K562 (cell line): ENCODE measurements around the gene ANO8. TPM values are rescaled to one million over a fixed set of nuclear protein-coding genes. Genes with fewer than 3 reads are reported as not detected.

Experiments used
- ATAC-seq: fragments of 200-7000 bp; cut with Tn5 transposase; 3 replicates; pipeline ENCODE4 v1.9.1; 2020; ENCODE audit warnings: moderate library complexity
- BruUV-seq: library from RNA; stranded (reverse); fragments of 400-500 nt; replicated peaks from 2 replicates; lab custom pipeline; 2021; lab: Mats Ljungman, UMichigan
- CTCF ChIA-PET: fragments of 300-600 bp; formaldehyde crosslinking; extraction: SDS; loops from one replicate; lab custom pipeline; 2021; ENCODE audit warnings: low intra/inter-chr PET ratio; lab: Yijun Ruan, JAX
- POLR2A ChIA-PET: fragments of 300-600, 350-650 bp; sonication (Branson Sonifier 250); formaldehyde crosslinking; extraction: SDS; loops from one replicate; lab custom pipeline; 2021; ENCODE audit warnings: antibody characterized with exemption, inconsistent platforms; lab: Yijun Ruan, JAX
- DNase-seq, 4 experiments: peaks; one replicate each; pipeline versions ENCODE4 v3.0.0 to v3.0.0-alpha.2; 2011 to 2018; ENCODE audit warnings: low spot score in 3 of 4, mixed read lengths in 3 of 4; ENCODE audit errors: extremely low read depth in 1 of 4
- FAIRE-seq: peaks from 2 replicates; lab custom pipeline; 2011; peaks lifted over from hg19 to GRCh38; lab: Jason Lieb, UNC
- H2AFZ ChIP-seq: 2 replicates; pipeline ENCODE4 v1.6.0; 2011; ENCODE audit warnings: low read depth, low read length, control low read depth, inconsistent platforms
- H3K27ac ChIP-seq: fragments of 200-600 bp; 3 replicates; pipeline ENCODE4 v1.8.0; 2011; ENCODE audit warnings: low read depth, mild to moderate bottlenecking, control low read depth, inconsistent platforms, low read length, moderate library complexity, mixed read lengths; ENCODE audit errors: extremely low read depth
- H3K27me3 ChIP-seq, 2 experiments: fragments of 300-600 bp in 1 of 2; 2 replicates in 1 of 2; 3 replicates in 1 of 2; pipeline versions ENCODE4 v1.6.0 to v1.8.0; 2011; ENCODE audit warnings: inconsistent platforms in 2 of 2, low read length in 2 of 2, mild to moderate bottlenecking in 1 of 2, mixed read lengths in 1 of 2, moderate library complexity in 1 of 2; ENCODE audit not compliant: control insufficient read depth in 2 of 2, insufficient read depth in 2 of 2
- H3K36me3 ChIP-seq: fragments of 300-600 bp; 3 replicates; pipeline ENCODE4 v1.8.0; 2011; ENCODE audit warnings: mild to moderate bottlenecking, low read length, inconsistent platforms; ENCODE audit not compliant: control insufficient read depth, insufficient read depth
- H3K4me1 ChIP-seq, 2 experiments: fragments of 200-600 bp in 1 of 2; replicated peaks in 1 of 2; 2 replicates in 1 of 2; 3 replicates in 1 of 2; pipeline versions ENCODE4 v1.5.1 to v1.8.0; 2011; ENCODE audit warnings: inconsistent platforms in 2 of 2, low read length in 2 of 2, mild to moderate bottlenecking in 1 of 2, mixed read lengths in 1 of 2, moderate library complexity in 1 of 2; ENCODE audit not compliant: control insufficient read depth in 2 of 2, insufficient read depth in 2 of 2
- H3K4me2 ChIP-seq: 2 replicates; pipeline ENCODE4 v1.6.1; 2011; ENCODE audit warnings: low read length, control low read depth, inconsistent platforms, mixed read lengths; ENCODE audit not compliant: insufficient read depth
- H3K4me3 ChIP-seq: fragments of 200-600 bp; sonication (generic), shearing (Covaris generic); 2 replicates; pipeline ENCODE4 v1.5.1; 2016; ENCODE audit warnings: control low read depth, inconsistent platforms
- H3K79me2 ChIP-seq: fragments of 200-600 bp; 3 replicates; pipeline ENCODE4 v1.8.0; 2011; ENCODE audit warnings: low read length, inconsistent platforms; ENCODE audit not compliant: control insufficient read depth, insufficient read depth
- H3K9ac ChIP-seq, 2 experiments: 2 replicates each; pipeline versions ENCODE4 v1.6.0 to v1.6.1; 2011; ENCODE audit warnings: low read depth in 2 of 2, low read length in 2 of 2, control low read depth in 1 of 2, inconsistent platforms in 1 of 2, mild to moderate bottlenecking in 1 of 2, mixed read lengths in 1 of 2; ENCODE audit not compliant: insufficient read depth in 1 of 2
- H3K9me1 ChIP-seq: one replicate; pipeline ENCODE4 v1.6.0; 2011; ENCODE audit warnings: inconsistent platforms, mild to moderate bottlenecking, low read length, moderate library complexity; ENCODE audit not compliant: control insufficient read depth, insufficient read depth
- H3K9me3 ChIP-seq: replicated peaks from 2 replicates; pipeline ENCODE4 v1.5.1; 2011; ENCODE audit warnings: low read depth, low read length, inconsistent platforms; ENCODE audit not compliant: control insufficient read depth, insufficient read depth
- H4K20me1 ChIP-seq: replicated peaks from 2 replicates; pipeline ENCODE4 v1.6.1; 2011; ENCODE audit warnings: low read length, inconsistent platforms, mixed read lengths; ENCODE audit not compliant: control insufficient read depth, insufficient read depth
- BRD4 ChIP-seq: fragments of 200-600 bp; sonication (generic); IDR thresholded peaks from 2 replicates; pipeline ENCODE4 v1.6.1; 2017; ENCODE audit warnings: inconsistent platforms
- FOXP1 ChIP-seq: sonication (generic); formaldehyde crosslinking; IDR thresholded peaks from 2 replicates; pipeline ENCODE4 v1.8.0; 2022; ENCODE audit warnings: mild to moderate bottlenecking, missing genetic modification reagents
- SOX6 ChIP-seq: fragments of 450-650 bp; IDR thresholded peaks from 2 replicates; pipeline ENCODE4 v1.6.1; 2014; ENCODE audit warnings: mild to moderate bottlenecking
- ZBTB7A ChIP-seq: IDR thresholded peaks from 2 replicates; pipeline ENCODE4 v1.6.1; 2011; ENCODE audit warnings: low read depth, mild to moderate bottlenecking, low read length, moderate library complexity, borderline replicate concordance; ENCODE audit not compliant: control insufficient read depth
- ZNF165 ChIP-seq: fragments of 250-450 bp; sonication (Bioruptor Pico); IDR thresholded peaks from 2 replicates; pipeline ENCODE4 v1.4.0; 2020; ENCODE audit warnings: borderline replicate concordance
- ZNF436 ChIP-seq: fragments of 250-450, 450-650 bp; sonication (Bioruptor Pico); formaldehyde crosslinking; IDR thresholded peaks from 2 replicates; pipeline ENCODE4 v1.7.0; 2020; ENCODE audit warnings: mild to moderate bottlenecking
- WGBS: fragments of 100-300 bp; shearing (Covaris generic); methylation state at CpG from one replicate; pipeline ENCODE4 v1.1.6; 2016; ENCODE audit warnings: low coverage, mixed read lengths; ENCODE audit not compliant: insufficient coverage; ENCODE audit errors: missing lambda C conversion rate; 5-methylcytosine and 5-hydroxymethylcytosine counted together
- in situ Hi-C: fragments of 300-500 bp; cut with MboI; formaldehyde crosslinking; loops from 4 replicates; pipeline ENCODE4 v1.15.0; 2018; ENCODE audit warnings: inconsistent platforms, mixed read lengths
- intact Hi-C: fragments of 100-400 bp; cut with micrococcal nuclease; formaldehyde crosslinking; loops from 2 replicates; pipeline ENCODE4 v1.14.2; 2022
- polyA plus RNA-seq, 8 experiments: library from polyadenylated mRNA; depleted of rRNA in 4 of 8; stranded (reverse) in 5 of 8; unstranded in 3 of 8; fragments of >200 nt; fragmentation: Nextera tagmentation in 2 of 8; fragmentation: Illumina TruSeq in 1 of 8; extraction: Ambion mirVana in 2 of 8; extraction: Trizol in 1 of 8; gene quantifications; 2 replicates each; pipeline versions ENCODE4 v1.2.1 to v1.2.3, GENCODE V29; 2011 to 2014; ENCODE audit warnings: inconsistent platforms in 1 of 8, missing spikeins in 1 of 8
- total RNA-seq, 7 experiments: library from RNA; depleted of rRNA in 6 of 7; stranded (reverse); fragments of >200 nt in 6 of 7; fragmentation: Illumina TruSeq in 2 of 7; extraction: Trizol in 2 of 7; gene quantifications; 2 replicates each; pipeline versions ENCODE4 v1.2.1 to v1.2.3, GENCODE V29; 2011 to 2021; ENCODE audit warnings: low replicate concordance in 1 of 7
- TF ChIP-seq, protein P1 (sequence below): fragments of 450-650 bp; IDR thresholded peaks from 2 replicates; pipeline ENCODE4 v1.6.1; 2016; ENCODE audit warnings: low read depth
- TF ChIP-seq, protein P2 (sequence below), 3 experiments: fragments of 200-800 bp in 1 of 3; sonication (Bioruptor generic) in 1 of 3; sonication (generic) in 1 of 3; formaldehyde crosslinking in 1 of 3; IDR thresholded peaks; 2 replicates each; pipeline versions ENCODE4 v1.6.1 to v1.8.0; 2016 to 2022; ENCODE audit warnings: mild to moderate bottlenecking in 2 of 3, missing compliant biosample characterization in 2 of 3, missing genetic modification characterization in 2 of 3, missing genetic modification reagents in 1 of 3

The ANO8 gene
- total and polyA plus RNA-seq, 9 of the 15 experiments (the other 6 are each of a cell fraction or from before 2014, with no cell fraction given) = 0.07 to 7.6 (median 2.3) TPM; not detected in 1

DNA sequence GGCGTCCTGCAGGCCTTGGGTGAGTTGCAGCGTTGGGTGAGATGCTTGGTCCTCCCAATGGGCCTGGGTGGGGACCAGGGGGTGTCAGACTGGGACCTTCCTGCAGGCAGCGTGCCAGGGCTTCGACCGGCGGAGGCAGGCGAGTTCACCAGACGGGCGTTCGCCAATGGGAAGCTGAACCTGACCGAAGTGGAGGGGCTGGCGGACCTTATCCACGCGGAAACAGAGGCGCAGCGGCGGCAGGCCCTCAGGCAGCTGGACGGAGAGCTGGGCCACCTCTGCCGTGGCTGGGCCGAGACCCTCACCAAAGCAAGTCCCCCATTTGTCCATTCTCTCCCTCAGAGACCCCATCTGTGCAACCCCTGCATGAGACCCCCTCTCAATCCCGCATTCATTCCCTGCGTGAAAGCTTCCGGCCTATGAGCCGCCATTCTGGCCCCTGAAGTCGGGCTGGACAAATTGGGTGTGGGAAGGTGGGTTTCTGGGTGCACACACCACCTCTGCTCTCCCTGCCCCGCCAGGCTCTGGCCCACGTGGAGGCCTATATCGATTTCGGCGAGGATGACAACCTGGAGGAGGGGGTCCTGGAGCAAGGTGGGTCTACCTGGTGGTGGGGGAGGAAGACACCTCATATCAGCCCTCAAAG, 3.9 kb upstream of the ANO8 start (continued):
- peak; percentile 47 for TF ChIP-seq ZBTB7A

DNA sequence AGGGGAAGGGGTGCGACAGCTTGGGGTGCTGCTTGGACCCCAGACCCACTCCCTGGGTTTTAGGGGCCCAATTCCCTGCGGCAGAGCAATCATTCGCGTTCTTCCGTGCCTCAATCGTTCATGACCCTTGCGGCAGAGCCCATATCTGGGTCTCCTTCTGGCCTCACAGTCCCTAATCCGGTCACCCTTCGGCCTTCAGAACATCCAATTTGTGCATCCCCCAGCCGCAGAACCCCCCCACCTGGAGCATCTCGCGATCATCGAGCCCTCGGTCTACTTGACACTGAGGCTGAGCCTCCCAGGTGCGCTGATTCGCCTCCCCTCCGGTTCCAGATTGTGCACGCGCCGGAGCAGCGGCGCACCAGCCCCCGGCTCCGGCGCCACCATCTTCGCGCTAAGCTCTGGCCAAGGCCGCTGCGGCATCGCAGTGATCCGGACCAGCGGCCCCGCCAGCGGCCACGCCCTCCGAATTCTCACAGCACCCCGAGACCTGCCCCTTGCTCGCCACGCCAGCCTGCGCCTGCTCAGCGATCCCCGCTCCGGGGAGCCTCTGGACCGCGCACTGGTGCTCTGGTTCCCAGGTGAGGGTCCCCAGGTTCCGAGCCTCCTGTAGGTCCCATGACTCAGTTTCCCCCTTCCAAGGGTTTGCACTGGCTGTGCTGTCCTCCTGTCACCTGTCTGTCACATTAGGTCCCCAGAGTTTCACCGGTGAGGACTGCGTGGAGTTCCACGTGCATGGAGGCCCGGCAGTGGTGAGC, 3.2 kb upstream of the ANO8 start:
- no peaks in the 10 kb centered on the region for H3K27me3 ChIP-seq
- peak; percentile 72 to 88 (median 86) for DNase-seq
- peak overlapping the region; percentile 87 for H3K27ac ChIP-seq
- peak overlapping the region; percentile 81 to 90 for H3K9ac ChIP-seq
- peak; percentile 21 for ATAC-seq
- intact Hi-C loops = no loop called here
- H3K9me1 ChIP-seq = no peaks in the 10 kb centered on the region
- no peaks in the 10 kb centered on the region; the same call in 1 of the 2 replicates for H4K20me1 ChIP-seq
- TSS peak; percentile 74 for BruUV-seq
- in situ Hi-C loops = no loop called here
- FAIRE-seq = no peak
- ChIA-PET POLR2A (interaction anchor here (0.5 to 0.7 kb wide), 5 partner anchors 68 to 1206 kb away, joined by 3 to 4 read pairs (median 3); partner anchors contain the start of gene BST2), CTCF (interaction anchor here (0.5 to 0.6 kb wide), 2 partner anchors 58 to 393 kb away, joined by 3 read pairs; no protein-coding TSS in a partner anchor)
- peak overlapping the region; percentile 84 for H3K4me3 ChIP-seq
- H3K9me3 ChIP-seq = no peaks in the 10 kb centered on the region; the same call in 1 of the 2 replicates
- H3K4me1 ChIP-seq = peaks cover 24 to 72% of the 10 kb centered on the region in 2 experiments; a peak in 4 of 5 replicates
- 3% methylated on average over 50 of the region's 50 CpGs for WGBS
- peak overlapping the region; percentile 96 for H3K4me2 ChIP-seq
- H3K79me2 ChIP-seq = peaks cover 24% of the 10 kb centered on the region
- H2AFZ ChIP-seq = peak overlapping the region; percentile 95
- peaks cover 28% of the 10 kb centered on the region; the same call in 1 of the 3 replicates for H3K36me3 ChIP-seq
- TF ChIP-seq SOX6 (no peak), ZNF436 (CRISPR knock-in tag) (no peak), ZNF165 (no peak), BRD4 (0 out of 2 replicates have a peak, but pooled peaks have one; percentile 13), FOXP1 (CRISPR knock-in tag) (peak; percentile 59; the same call in 1 of the 2 replicates)
- TF ChIP-seq, protein P1, sequence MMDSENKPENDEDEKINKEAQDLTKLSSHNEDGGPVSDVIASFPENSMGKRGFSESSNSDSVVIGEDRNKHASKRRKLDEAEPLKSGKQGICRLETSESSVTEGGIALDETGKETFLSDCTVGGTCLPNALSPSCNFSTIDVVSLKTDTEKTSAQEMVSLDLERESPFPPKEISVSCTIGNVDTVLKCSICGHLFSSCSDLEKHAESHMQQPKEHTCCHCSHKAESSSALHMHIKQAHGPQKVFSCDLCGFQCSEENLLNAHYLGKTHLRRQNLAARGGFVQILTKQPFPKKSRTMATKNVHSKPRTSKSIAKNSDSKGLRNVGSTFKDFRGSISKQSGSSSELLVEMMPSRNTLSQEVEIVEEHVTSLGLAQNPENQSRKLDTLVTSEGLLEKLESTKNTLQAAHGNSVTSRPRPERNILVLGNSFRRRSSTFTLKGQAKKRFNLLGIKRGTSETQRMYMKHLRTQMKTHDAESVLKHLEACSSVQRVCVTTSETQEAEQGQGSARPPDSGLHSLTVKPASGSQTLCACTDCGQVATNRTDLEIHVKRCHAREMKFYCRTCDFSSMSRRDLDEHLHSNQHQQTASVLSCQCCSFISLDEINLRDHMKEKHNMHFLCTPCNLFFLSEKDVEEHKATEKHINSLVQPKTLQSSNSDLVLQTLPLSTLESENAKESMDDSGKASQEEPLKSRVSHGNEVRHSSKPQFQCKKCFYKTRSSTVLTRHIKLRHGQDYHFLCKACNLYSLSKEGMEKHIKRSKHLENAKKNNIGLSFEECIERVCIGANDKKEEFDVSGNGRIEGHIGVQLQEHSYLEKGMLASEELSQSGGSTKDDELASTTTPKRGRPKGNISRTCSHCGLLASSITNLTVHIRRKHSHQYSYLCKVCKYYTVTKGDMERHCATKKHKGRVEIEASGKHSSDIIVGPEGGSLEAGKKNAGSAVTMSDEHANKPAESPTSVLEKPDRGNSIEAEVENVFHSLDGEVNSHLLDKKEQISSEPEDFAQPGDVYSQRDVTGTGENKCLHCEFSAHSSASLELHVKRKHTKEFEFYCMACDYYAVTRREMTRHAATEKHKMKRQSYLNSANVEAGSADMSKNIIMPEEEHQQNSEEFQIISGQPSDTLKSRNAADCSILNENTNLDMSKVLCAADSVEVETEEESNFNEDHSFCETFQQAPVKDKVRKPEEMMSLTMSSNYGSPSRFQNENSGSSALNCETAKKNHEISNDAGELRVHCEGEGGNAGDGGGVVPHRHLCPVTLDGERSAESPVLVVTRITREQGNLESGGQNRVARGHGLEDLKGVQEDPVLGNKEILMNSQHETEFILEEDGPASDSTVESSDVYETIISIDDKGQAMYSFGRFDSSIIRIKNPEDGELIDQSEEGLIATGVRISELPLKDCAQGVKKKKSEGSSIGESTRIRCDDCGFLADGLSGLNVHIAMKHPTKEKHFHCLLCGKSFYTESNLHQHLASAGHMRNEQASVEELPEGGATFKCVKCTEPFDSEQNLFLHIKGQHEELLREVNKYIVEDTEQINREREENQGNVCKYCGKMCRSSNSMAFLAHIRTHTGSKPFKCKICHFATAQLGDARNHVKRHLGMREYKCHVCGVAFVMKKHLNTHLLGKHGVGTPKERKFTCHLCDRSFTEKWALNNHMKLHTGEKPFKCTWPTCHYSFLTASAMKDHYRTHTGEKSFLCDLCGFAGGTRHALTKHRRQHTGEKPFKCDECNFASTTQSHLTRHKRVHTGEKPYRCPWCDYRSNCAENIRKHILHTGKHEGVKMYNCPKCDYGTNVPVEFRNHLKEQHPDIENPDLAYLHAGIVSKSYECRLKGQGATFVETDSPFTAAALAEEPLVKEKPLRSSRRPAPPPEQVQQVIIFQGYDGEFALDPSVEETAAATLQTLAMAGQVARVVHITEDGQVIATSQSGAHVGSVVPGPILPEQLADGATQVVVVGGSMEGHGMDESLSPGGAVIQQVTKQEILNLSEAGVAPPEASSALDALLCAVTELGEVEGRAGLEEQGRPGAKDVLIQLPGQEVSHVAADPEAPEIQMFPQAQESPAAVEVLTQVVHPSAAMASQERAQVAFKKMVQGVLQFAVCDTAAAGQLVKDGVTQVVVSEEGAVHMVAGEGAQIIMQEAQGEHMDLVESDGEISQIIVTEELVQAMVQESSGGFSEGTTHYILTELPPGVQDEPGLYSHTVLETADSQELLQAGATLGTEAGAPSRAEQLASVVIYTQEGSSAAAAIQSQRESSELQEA = no peak
- TF ChIP-seq, protein P2, sequence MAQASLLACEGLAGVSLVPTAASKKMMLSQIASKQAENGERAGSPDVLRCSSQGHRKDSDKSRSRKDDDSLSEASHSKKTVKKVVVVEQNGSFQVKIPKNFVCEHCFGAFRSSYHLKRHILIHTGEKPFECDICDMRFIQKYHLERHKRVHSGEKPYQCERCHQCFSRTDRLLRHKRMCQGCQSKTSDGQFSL (CRISPR knock-in tag; IDR thresholded peaks at IDR 0.05) = peak; percentile 88
- TF ChIP-seq, protein P2 (tag; IDR thresholded peaks at IDR 0.05) = peak in 1 of 2 experiments; percentile 42; a peak in 1 of 4 replicates
